Stimulated activated CD4-positive, alpha-beta T cell treated with anti-CD3 and anti-CD28 coated beads, TNF-alpha, amount 100 ng/mL, for 48 hours (primary cell): ENCODE results near the gene GASK1A.
"Not testable (repeated sequence)": the region's sequence is repeated elsewhere in the genome, so short reads cannot be mapped to it uniquely, and the experiment has no call there.

Experiments
- DNase-seq, 3 donors: peaks; one replicate each; pipeline ENCODE4 v3.0.0-alpha.2; 2020; ENCODE audit warnings: low read depth in 3 of 3

GASK1A gene

GRCh38 chr3:43031485-43031884 lies 52.4 kb downstream of the GASK1A start:
- DNase-seq = no peak

GRCh38 chr3:43031889-43032545 lies 52.9 kb downstream of the GASK1A start:
- DNase-seq = no peak

DNA sequence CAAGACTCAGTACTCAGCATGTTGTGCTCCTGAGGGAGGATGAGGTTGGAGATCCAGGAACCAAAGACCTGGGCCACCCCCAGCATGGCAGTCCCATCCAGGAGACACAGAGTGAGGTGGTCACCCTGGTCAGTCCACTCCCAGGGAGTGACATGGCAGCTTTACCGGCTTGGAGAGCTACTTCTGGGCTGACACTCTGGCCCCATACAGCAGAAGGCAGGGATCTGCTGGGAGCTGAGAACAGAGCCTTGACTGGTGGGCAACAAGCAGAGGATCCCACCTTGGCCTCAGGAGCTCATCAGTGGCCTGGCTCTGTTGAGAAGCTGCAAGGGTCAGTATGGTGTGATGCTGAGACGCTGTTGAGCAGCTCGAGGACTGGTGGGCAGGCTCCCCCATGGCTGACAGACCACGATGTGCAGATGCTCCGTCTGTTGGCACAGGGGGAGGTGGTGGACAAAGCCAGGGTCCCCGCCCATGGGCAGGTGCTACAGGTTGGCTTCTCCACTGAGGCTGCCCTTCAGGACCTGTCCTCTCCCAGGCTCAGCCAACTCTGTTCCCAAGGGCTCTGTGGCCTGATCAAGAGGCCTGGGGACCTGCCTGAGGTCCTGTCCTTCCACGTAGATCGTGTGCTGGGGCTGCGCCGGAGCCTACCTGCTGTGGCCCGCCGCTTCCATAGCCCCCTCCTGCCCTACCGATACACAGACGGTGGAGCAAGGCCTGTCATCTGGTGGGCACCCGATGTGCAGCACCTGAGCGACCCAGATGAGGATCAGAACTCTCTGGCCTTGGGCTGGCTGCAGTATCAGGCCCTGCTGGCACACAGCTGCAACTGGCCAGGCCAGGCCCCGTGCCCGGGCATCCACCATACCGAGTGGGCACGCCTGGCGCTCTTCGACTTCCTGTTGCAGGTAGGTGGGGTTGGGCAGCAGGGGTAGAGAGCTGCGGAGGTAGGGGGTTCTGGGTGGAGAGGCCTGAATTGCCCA lies 53.8 kb downstream of the GASK1A start:
- DNase-seq = no peak

DNA sequence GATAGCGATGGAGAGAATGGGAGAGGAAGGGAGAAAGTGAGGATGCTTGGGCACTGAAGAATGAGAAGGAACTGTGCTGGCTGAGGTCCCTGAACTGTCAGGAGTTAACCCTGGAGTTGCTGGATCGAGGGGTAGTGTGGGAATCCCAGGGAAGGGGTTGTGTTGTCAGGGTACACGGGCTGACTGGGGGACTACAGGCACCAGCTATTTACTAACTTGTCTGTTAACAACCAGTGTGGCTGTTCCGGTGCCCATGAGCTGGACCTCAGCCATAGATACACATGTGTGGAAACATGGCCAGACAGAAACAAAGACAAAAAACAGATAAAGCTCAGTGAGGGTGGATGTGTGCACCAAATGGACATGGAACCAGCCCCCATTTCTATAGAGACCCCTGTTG lies 55.1 kb downstream of the GASK1A start:
- no peak for DNase-seq

- DNase-seq = no peak
Measured at GRCh38 chr3:43034911-43035310, 55.8 kb downstream of the GASK1A start.

DNA sequence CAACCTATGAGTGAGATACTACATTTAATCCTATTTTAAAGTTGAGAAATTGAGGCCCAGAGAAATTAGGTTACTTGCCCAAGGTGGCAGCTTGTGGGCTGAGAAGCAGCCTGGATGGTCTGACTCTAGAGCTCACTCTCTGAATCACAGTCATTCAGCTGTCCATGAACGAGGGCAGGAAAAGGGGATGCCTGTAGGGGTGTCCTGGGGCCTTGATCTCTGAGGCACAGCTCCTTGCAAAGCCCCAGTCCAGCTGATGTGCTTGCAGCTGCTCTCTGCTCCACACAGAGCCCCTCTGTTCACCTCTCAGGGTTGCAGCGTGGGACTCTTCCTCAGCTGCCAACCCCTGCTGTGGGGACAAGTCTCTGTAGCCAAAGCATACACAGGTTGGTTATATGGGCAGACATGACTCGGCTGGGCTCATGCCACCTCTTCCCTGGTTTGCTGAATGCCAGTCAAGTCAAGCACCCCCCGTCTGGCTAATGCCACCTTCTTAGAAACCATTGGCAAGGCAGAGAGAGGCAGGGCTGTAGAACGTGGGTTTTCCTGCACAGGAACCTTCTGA lies 56.8 kb downstream of the GASK1A start:
- DNase-seq = no peak

DNA sequence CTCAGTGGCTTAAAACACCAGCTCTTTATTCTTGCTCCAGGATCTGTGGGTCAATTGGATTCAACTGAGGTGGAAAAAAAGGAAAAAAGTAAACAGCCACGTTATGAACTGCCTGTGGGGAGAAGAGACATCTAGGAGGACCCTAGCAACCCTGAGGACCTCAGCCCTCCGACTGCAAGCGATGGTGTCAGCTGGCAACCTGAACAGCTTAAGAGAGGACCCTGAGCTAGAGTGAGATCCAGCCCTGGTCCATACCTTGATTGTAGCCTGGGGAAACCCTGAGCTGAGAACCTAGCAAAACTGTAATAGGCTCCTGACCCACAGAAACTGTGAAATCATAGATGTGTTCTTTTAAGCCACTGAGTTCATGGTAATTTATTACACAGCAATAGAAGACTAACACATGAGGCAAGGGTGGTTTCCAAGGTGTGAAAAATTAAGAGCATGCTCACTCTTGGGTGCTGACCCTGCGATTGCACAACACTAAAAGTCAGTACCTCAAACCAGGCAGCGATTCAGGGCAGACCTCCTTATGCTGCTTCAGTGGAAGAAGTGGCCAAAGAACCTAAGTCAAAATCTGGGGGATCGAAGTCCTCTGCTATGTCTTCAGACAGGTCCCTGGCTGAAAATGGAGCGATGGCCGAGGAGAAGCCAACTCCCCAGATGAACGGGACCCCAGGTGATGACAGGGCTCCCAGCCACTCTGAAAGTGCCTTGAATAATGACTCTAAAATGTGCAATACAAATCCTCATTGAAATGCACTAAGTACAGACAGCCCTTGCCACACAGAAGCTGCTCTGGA lies 57.7 kb downstream of the GASK1A start:
- DNase-seq = no peak

- DNase-seq = no peak
Measured at GRCh38 chr3:43038010-43038409, 58.9 kb downstream of the GASK1A start.

- DNase-seq = no peak
Measured at GRCh38 chr3:43041517-43041916, 62.4 kb downstream of the GASK1A start.

DNA sequence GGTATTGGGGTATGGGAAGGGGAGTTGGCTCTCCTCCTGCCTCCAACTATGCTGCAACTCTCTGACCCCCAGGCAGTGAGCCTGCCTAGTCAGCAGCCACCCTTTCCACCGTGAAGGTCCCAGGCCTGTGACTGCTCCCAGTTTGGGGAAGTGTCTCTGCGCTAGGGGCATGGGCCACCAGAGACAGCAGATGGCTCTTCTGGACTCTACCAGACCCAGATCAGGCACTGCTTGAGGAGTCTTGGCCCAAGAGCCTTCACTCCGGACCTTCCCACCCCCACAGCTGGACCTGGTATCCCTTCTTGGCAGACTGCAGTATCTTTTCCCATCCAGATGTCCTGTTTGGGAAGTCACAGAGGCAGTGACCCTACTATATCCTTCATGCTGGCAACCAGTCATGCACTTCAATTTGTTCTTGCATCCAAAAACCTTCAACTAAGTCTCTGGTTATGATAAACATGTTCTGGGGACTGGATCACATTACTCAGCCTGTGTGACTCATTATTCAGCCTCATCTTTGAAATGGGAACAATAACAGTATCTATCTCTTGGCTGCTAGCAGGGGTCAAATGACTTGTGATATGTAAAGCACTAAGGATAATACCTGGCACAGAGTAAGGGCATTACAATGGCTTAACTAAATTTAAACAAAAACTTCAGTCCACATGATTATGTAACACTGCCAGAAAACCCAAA lies 64.1 kb downstream of the GASK1A start:
- DNase-seq = no peak

- no peak for DNase-seq
Measured at GRCh38 chr3:43043793-43044192, 64.7 kb downstream of the GASK1A start.

DNA sequence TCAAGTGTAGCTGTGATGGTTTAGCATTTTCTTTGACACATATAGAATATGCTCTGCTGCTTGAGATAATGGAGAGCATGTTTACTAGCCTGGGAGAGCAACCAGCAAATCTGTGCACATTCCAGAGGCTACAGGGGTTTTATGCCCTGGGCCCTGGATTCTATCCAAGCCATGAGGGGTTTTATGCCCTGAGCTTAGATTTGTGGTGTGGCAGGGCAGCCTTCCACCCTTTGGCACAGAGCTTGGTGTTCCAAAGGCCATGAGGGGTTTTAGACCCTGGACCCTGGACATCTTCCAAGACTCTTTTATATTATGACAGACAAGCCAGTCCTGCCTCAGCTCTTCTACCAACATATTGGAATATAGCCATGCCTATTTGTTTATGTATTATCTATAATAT lies 66.0 kb downstream of the GASK1A start:
- DNase-seq = not testable (repeated sequence)

DNA sequence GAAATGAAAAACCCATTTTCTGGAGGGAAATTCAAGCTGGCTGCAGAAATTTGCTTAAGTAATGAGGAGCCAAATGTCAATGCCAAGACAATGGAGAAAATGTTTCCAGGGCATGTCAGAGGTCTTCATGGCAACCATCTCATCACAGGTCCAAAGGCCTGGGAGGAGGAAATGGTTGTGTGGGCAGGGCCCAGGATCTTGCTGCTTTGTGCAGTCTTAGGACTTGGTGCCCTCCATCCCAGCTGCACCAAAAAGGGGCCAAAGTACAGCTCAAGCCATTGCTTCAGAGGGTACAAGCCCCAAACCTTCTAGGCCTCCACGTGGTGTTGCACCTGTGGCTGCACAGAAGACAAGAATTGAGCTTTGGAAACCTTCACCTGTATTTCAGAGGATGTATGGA lies 67.5 kb downstream of the GASK1A start:
- DNase-seq = no peak

GRCh38 chr3:43048470-43048869 lies 69.4 kb downstream of the GASK1A start:
- no peak for DNase-seq

DNA sequence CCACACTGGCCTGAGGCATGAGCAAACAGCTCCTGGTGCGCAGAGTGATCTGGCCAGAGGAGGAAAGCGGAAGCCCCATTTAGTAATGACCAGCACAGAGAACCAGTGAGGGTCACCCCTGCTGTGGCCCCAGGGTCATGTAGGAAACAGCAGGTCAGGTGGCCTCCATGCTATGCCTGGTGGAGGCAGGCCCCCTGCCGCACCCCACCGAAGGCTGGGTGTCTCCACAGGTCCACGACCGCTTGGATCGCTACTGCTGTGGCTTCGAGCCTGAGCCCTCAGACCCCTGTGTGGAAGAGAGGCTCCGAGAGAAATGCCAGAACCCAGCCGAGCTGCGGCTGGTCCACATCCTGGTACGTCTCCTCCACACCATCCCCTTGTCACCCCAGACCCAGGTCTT lies 74.2 kb downstream of the GASK1A start:
- DNase-seq = no peak

DNA sequence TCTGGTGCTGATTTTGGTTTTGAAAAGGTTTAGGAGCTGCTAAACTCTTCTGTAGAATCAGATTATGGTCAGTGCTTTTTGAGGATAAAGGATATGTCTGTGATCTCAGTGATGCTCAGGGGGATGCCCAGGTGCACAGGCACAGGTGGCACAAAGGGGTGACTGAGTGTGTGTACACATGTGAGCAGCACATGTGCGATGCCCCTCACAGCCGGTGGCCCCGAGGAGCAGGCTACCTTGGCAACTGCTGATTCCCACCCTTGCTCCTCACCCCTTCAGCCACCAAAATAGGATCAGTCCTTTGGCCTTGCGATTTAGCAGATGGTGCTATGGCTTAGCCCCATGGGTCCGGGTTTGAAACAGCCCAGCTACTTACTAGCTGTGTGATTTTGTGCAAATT lies 75.6 kb downstream of the GASK1A start:
- no peak for DNase-seq

- no peak for DNase-seq
Measured at GRCh38 chr3:43055393-43055792, 76.3 kb downstream of the GASK1A start.

DNA sequence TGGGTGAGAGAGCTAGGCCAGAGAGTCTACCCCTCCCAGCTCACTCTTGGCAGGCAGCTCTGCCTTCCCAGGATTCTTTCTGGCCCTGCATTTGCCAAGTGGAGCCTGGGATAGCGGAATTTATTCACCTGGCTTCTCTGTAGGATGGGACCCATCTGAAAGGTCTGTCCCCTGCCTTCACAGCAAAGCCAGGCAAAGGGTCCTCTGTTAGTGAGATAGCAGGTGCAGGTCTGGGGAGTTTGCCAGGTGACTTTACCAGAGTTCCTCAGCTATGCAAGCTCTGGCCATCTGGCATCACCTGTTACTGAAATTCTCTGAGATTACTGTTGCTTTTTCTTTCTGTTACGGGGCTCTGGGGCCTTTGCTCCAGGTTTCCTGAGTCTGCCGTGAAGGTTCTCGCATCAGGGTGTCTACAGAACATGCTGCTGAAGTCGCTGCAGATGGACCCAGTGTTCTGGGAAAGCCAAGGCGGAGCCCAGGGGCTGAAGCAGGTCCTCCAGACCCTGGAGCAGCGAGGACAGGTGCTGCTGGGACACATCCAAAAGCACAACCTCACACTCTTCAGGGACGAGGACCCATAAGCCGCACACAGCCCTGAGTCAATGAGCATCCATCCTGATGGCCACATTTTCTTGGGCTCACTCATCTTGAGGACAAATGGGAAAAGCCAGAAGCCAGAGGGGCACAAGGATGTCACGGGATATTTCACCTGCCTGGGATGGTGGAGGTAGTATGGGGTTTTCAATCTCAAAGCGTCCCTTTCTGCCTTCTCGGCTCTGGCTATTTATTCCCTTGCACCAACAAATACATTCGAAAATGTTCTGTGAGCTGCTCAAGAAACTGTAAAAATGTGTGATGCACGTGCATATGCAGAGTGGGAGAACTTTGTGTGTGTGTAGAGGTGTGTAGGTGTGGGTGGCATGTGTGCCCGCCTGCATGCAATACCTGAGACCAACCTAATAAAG lies 77.0 kb downstream of the GASK1A start:
- DNase-seq = no peak

GRCh38 chr3:43059456-43059855 lies 80.3 kb downstream of the GASK1A start:
- no peak for DNase-seq
